ENCODE data around the gene UTP15. TPM values are rescaled to one million over a fixed set of nuclear protein-coding genes. Genes with fewer than 3 reads are reported as not detected.

The UTP15 gene
- 10 to 100 TPM; 57.2 to 57.7 TPM for total RNA-seq

GRCh38 chr5:73565139-73565968, at the start of gene UTP15, which contains the start of gene ANKRA2:
Gene UTP15, plus strand, starts transcription at chr5:73565743. Its CDS starts 1,602 bp downstream, at chr5:73567345.
Gene ANKRA2, minus strand, starts transcription at chr5:73565639. Its CDS starts 2,758 bp downstream, at chr5:73562881.
- Mint-ChIP-seq H3K4me3 (peak within 1 kb of the TSS; percentile 95), H3K4me1 (peaks cover 36% of the 10 kb centered on the region), H3K27me3 (no peaks in the 10 kb centered on the region), H3K27ac (peak within 1 kb of the TSS; percentile 97), H3K9me3 (no peaks in the 10 kb centered on the region), H3K36me3 (peaks cover 17% of the 10 kb centered on the region)
- DNase-seq = peak; percentile 98

GRCh38 chr5:73519531-73520283, 45.8 kb upstream of the UTP15 start:
- peak; percentile 67 for DNase-seq
- no peaks in the 10 kb centered on the region for H3K36me3 Mint-ChIP-seq
- peaks cover 1% of the 10 kb centered on the region for H3K4me1 Mint-ChIP-seq
- no peaks in the 10 kb centered on the region for H3K27me3 Mint-ChIP-seq
- no peaks in the 10 kb centered on the region for H3K9me3 Mint-ChIP-seq
- H3K27ac Mint-ChIP-seq = no peak overlapping the region
- peak overlapping the region; percentile 61 for H3K4me3 Mint-ChIP-seq

GRCh38 chr5:73522989-73523388, 42.6 kb upstream of the UTP15 start:
- H3K4me1 Mint-ChIP-seq = peaks cover 1% of the 10 kb centered on the region
- H3K9me3 Mint-ChIP-seq = no peaks in the 10 kb centered on the region
- no peak overlapping the region for H3K4me3 Mint-ChIP-seq
- DNase-seq = no peak
- H3K27me3 Mint-ChIP-seq = peaks cover 4% of the 10 kb centered on the region
- H3K27ac Mint-ChIP-seq = no peak overlapping the region
- no peaks in the 10 kb centered on the region for H3K36me3 Mint-ChIP-seq

GRCh38 chr5:73523861-73524260, 41.7 kb upstream of the UTP15 start:
- no peaks in the 10 kb centered on the region for H3K9me3 Mint-ChIP-seq

GRCh38 chr5:73525606-73526203, 39.8 kb upstream of the UTP15 start:
- H3K4me1 Mint-ChIP-seq = no peaks in the 10 kb centered on the region
- peaks cover 4% of the 10 kb centered on the region for H3K27me3 Mint-ChIP-seq
- H3K36me3 Mint-ChIP-seq = no peaks in the 10 kb centered on the region
- DNase-seq = no peak
- no peak overlapping the region for H3K4me3 Mint-ChIP-seq
- H3K27ac Mint-ChIP-seq = no peak overlapping the region
- no peaks in the 10 kb centered on the region for H3K9me3 Mint-ChIP-seq

More at GRCh38 chr5:73523861-73524260, 41.7 kb upstream of the UTP15 start:
- Mint-ChIP-seq H3K27me3 (peaks cover 4% of the 10 kb centered on the region), H3K36me3 (no peaks in the 10 kb centered on the region), H3K4me3 (no peak overlapping the region), H3K27ac (no peak overlapping the region), H3K4me1 (peaks cover 1% of the 10 kb centered on the region)
- DNase-seq = no peak

GRCh38 chr5:73528248-73528647, 37.3 kb upstream of the UTP15 start:
- DNase-seq = no peak
- no peak overlapping the region for H3K27ac Mint-ChIP-seq
- H3K9me3 Mint-ChIP-seq = no peaks in the 10 kb centered on the region
- no peak overlapping the region for H3K4me3 Mint-ChIP-seq
- no peaks in the 10 kb centered on the region for H3K36me3 Mint-ChIP-seq
- peaks cover 17% of the 10 kb centered on the region for H3K27me3 Mint-ChIP-seq
- H3K4me1 Mint-ChIP-seq = no peaks in the 10 kb centered on the region

GRCh38 chr5:73529081-73529480, 36.5 kb upstream of the UTP15 start:
- H3K27me3 Mint-ChIP-seq = peaks cover 17% of the 10 kb centered on the region
- no peak overlapping the region for H3K4me3 Mint-ChIP-seq
- H3K27ac Mint-ChIP-seq = no peak overlapping the region
- DNase-seq = no peak
- H3K9me3 Mint-ChIP-seq = no peaks in the 10 kb centered on the region
- H3K4me1 Mint-ChIP-seq = no peaks in the 10 kb centered on the region
- H3K36me3 Mint-ChIP-seq = no peaks in the 10 kb centered on the region

- no peaks in the 10 kb centered on the region for H3K9me3 Mint-ChIP-seq
- peaks cover 17% of the 10 kb centered on the region for H3K27me3 Mint-ChIP-seq
- H3K4me1 Mint-ChIP-seq = no peaks in the 10 kb centered on the region
- DNase-seq = no peak
- no peak overlapping the region for H3K4me3 Mint-ChIP-seq
- no peak overlapping the region for H3K27ac Mint-ChIP-seq
- no peaks in the 10 kb centered on the region for H3K36me3 Mint-ChIP-seq
These were observed 34.2 kb upstream of the UTP15 start for GRCh38 chr5:73531356-73531755.

GRCh38 chr5:73532195-73532594, 33.3 kb upstream of the UTP15 start:
- Mint-ChIP-seq H3K27ac (no peak overlapping the region), H3K4me3 (no peak overlapping the region), H3K36me3 (no peaks in the 10 kb centered on the region), H3K27me3 (peaks cover 17% of the 10 kb centered on the region), H3K4me1 (peaks cover 3% of the 10 kb centered on the region), H3K9me3 (no peaks in the 10 kb centered on the region)
- no peak for DNase-seq

GRCh38 chr5:73534011-73534644, 31.4 kb upstream of the UTP15 start:
- peaks cover 16% of the 10 kb centered on the region for H3K27me3 Mint-ChIP-seq
- no peak for DNase-seq
- H3K27ac Mint-ChIP-seq = no peak overlapping the region
- no peaks in the 10 kb centered on the region for H3K9me3 Mint-ChIP-seq
- peaks cover 3% of the 10 kb centered on the region for H3K4me1 Mint-ChIP-seq
- no peaks in the 10 kb centered on the region for H3K36me3 Mint-ChIP-seq
- H3K4me3 Mint-ChIP-seq = no peak overlapping the region

GRCh38 chr5:73534971-73535370, 30.6 kb upstream of the UTP15 start:
- Mint-ChIP-seq H3K4me1 (peaks cover 3% of the 10 kb centered on the region), H3K36me3 (no peaks in the 10 kb centered on the region), H3K27ac (no peak overlapping the region), H3K27me3 (peaks cover 16% of the 10 kb centered on the region), H3K9me3 (no peaks in the 10 kb centered on the region), H3K4me3 (no peak overlapping the region)
- DNase-seq = no peak

- no peak for DNase-seq
- Mint-ChIP-seq H3K4me1 (peaks cover 3% of the 10 kb centered on the region), H3K4me3 (no peak overlapping the region), H3K27me3 (peaks cover 30% of the 10 kb centered on the region), H3K27ac (no peak overlapping the region), H3K9me3 (no peaks in the 10 kb centered on the region), H3K36me3 (no peaks in the 10 kb centered on the region)
These were observed 25.8 kb upstream of the UTP15 start for GRCh38 chr5:73539730-73540129.

GRCh38 chr5:73540192-73540591, 25.4 kb upstream of the UTP15 start:
- Mint-ChIP-seq H3K4me1 (peaks cover 3% of the 10 kb centered on the region), H3K9me3 (no peaks in the 10 kb centered on the region), H3K27me3 (peaks cover 34% of the 10 kb centered on the region), H3K36me3 (no peaks in the 10 kb centered on the region), H3K27ac (no peak overlapping the region), H3K4me3 (no peak overlapping the region)
- no peak for DNase-seq

GRCh38 chr5:73542020-73542419, 23.5 kb upstream of the UTP15 start:
- no peak overlapping the region for H3K27ac Mint-ChIP-seq
- peaks cover under 1% of the 10 kb centered on the region for H3K4me1 Mint-ChIP-seq
- DNase-seq = no peak
- no peaks in the 10 kb centered on the region for H3K9me3 Mint-ChIP-seq
- no peak overlapping the region for H3K4me3 Mint-ChIP-seq
- no peaks in the 10 kb centered on the region for H3K36me3 Mint-ChIP-seq
- peaks cover 38% of the 10 kb centered on the region for H3K27me3 Mint-ChIP-seq
